HEK293 (cell line): ENCODE measurements around the gene SIX3.

Experiments
- CTCF ChIA-PET: fragments of 350-600 bp; formaldehyde crosslinking; extraction: SDS; loops from one replicate; lab custom pipeline; 2021; ENCODE audit warnings: antibody characterized with exemption; lab: Yijun Ruan, JAX
- POLR2A ChIA-PET: fragments of 300-600 bp; formaldehyde crosslinking; extraction: SDS; loops from one replicate; lab custom pipeline; 2020; ENCODE audit warnings: antibody characterized with exemption, inconsistent platforms; lab: Yijun Ruan, JAX
- H3K27ac ChIP-seq: fragments of 200-500 bp; sonication (Bioruptor generic); 2 replicates; pipeline ENCODE4 v1.5.1; 2014; ENCODE audit warnings: low read depth, low read length, control low read depth, inconsistent platforms; ENCODE audit errors: extremely low read depth
- H3K36me3 ChIP-seq, 2 experiments: fragments of 200-500 bp in 1 of 2; sonication (Bioruptor generic) in 1 of 2; 1 replicate in 1 of 2; 2 replicates in 1 of 2; pipeline ENCODE4 v1.5.1; 2014 to 2017; ENCODE audit warnings: inconsistent platforms in 2 of 2, low read length in 2 of 2; ENCODE audit not compliant: control insufficient read depth in 2 of 2, insufficient read depth in 1 of 2
- H3K4me1 ChIP-seq: fragments of 200-500 bp; sonication (Bioruptor generic); 2 replicates; pipeline ENCODE4 v1.5.1; 2014; ENCODE audit warnings: mild to moderate bottlenecking, low read length, inconsistent platforms; ENCODE audit not compliant: control insufficient read depth, insufficient read depth
- H3K4me3 ChIP-seq: 2 replicates; pipeline ENCODE4 v1.5.1; 2011; ENCODE audit warnings: low read depth, mild to moderate bottlenecking, control low read depth, low read length, moderate library complexity
- H3K9me3 ChIP-seq: fragments of 200-500 bp; sonication (Bioruptor generic); 2 replicates; pipeline ENCODE4 v1.5.1; 2014; ENCODE audit warnings: low read depth, low read length, inconsistent platforms; ENCODE audit not compliant: control insufficient read depth, insufficient read depth
- GLIS2 ChIP-seq: fragments of 450-650 bp; formaldehyde crosslinking; IDR thresholded peaks from 2 replicates; pipeline ENCODE4 v1.5.1; 2016; ENCODE audit warnings: missing biosample characterization, missing genetic modification characterization
- HOXC10 ChIP-seq: sonication (generic); formaldehyde crosslinking; IDR thresholded peaks from 2 replicates; pipeline ENCODE4 v1.8.1; 2023; ENCODE audit warnings: mild to moderate bottlenecking, missing genetic modification reagents
- KLF16 ChIP-seq: fragments of 450-650 bp; formaldehyde crosslinking; IDR thresholded peaks from 2 replicates; pipeline ENCODE4 v1.5.1; 2017; ENCODE audit warnings: missing biosample characterization, missing genetic modification characterization
- MEIS1 ChIP-seq: sonication (generic); formaldehyde crosslinking; IDR thresholded peaks from 2 replicates; pipeline ENCODE4 v1.8.1; 2022; ENCODE audit warnings: missing genetic modification reagents, mild to moderate bottlenecking, borderline replicate concordance
- OSR2 ChIP-seq: fragments of 450-650 bp; formaldehyde crosslinking; IDR thresholded peaks from 2 replicates; pipeline ENCODE4 v1.5.1; 2016; ENCODE audit warnings: missing biosample characterization, missing genetic modification characterization
- SCRT2 ChIP-seq: fragments of 450-650 bp; formaldehyde crosslinking; IDR thresholded peaks from 2 replicates; pipeline ENCODE4 v1.5.1; 2016; ENCODE audit warnings: missing biosample characterization, missing genetic modification characterization
- TCF7L2 ChIP-seq: IDR thresholded peaks from 2 replicates; pipeline ENCODE4 v1.6.1; 2011; ENCODE audit warnings: low read depth, mild to moderate bottlenecking, inconsistent platforms, low read length, moderate library complexity, borderline replicate concordance
- ZBTB11 ChIP-seq: fragments of 450-650 bp; formaldehyde crosslinking; conservative IDR thresholded peaks from 2 replicates; pipeline ENCODE4 v1.5.1; 2016; ENCODE audit warnings: low read depth, missing biosample characterization, missing genetic modification characterization
- ZBTB20 ChIP-seq: fragments of 450-650 bp; formaldehyde crosslinking; IDR thresholded peaks from 2 replicates; pipeline ENCODE4 v1.5.1; 2016; ENCODE audit warnings: missing biosample characterization, missing genetic modification characterization
- ZNF132 ChIP-seq: fragments of 450-650 bp; formaldehyde crosslinking; IDR thresholded peaks from 2 replicates; pipeline ENCODE4 v1.5.1; 2017; ENCODE audit warnings: missing biosample characterization, missing genetic modification characterization, borderline replicate concordance
- ZNF133 ChIP-seq: fragments of 450-650 bp; formaldehyde crosslinking; IDR thresholded peaks from 2 replicates; pipeline ENCODE4 v1.5.1; 2016; ENCODE audit warnings: missing biosample characterization, missing genetic modification characterization
- ZNF146 ChIP-seq: fragments of 450-650 bp; formaldehyde crosslinking; IDR thresholded peaks from 2 replicates; pipeline ENCODE4 v1.5.1; 2016; ENCODE audit warnings: missing biosample characterization, missing genetic modification characterization
- ZNF169 ChIP-seq: fragments of 450-650 bp; formaldehyde crosslinking; IDR thresholded peaks from 2 replicates; pipeline ENCODE4 v1.5.1; 2016; ENCODE audit warnings: missing biosample characterization, missing genetic modification characterization
- ZNF23 ChIP-seq: fragments of 450-650 bp; formaldehyde crosslinking; IDR thresholded peaks from 2 replicates; pipeline ENCODE4 v1.5.1; 2016; ENCODE audit warnings: missing biosample characterization, missing genetic modification characterization, borderline replicate concordance
- ZNF248 ChIP-seq: fragments of 450-650 bp; formaldehyde crosslinking; IDR thresholded peaks from 2 replicates; pipeline ENCODE4 v1.5.1; 2017; ENCODE audit warnings: missing biosample characterization, missing genetic modification characterization
- ZNF274 ChIP-seq, 2 experiments: fragments of 200-500 bp in 1 of 2; fragments of 450-650 bp in 1 of 2; sonication (Bioruptor generic) in 1 of 2; formaldehyde crosslinking in 1 of 2; IDR thresholded peaks; 2 replicates each; pipeline versions ENCODE4 v1.5.1 to v1.6.1; 2014 to 2016; ENCODE audit warnings: borderline replicate concordance in 1 of 2, inconsistent platforms in 1 of 2, low read length in 1 of 2, missing biosample characterization in 1 of 2, missing genetic modification characterization in 1 of 2
- ZNF280D ChIP-seq: fragments of 450-650 bp; formaldehyde crosslinking; IDR thresholded peaks from 2 replicates; pipeline ENCODE4 v1.5.1; 2016; ENCODE audit warnings: missing biosample characterization, missing genetic modification characterization
- ZNF324 ChIP-seq: fragments of 450-650 bp; formaldehyde crosslinking; IDR thresholded peaks from 2 replicates; pipeline ENCODE4 v1.5.1; 2016; ENCODE audit warnings: missing biosample characterization, missing genetic modification characterization
- ZNF341 ChIP-seq: fragments of 450-650 bp; formaldehyde crosslinking; IDR thresholded peaks from 2 replicates; pipeline ENCODE4; 2016; ENCODE audit warnings: low read depth, missing biosample characterization, missing genetic modification characterization
- ZNF398 ChIP-seq: fragments of 450-650 bp; formaldehyde crosslinking; IDR thresholded peaks from 2 replicates; pipeline ENCODE4 v1.5.1; 2017; ENCODE audit warnings: missing biosample characterization, missing genetic modification characterization
- ZNF529 ChIP-seq: fragments of 450-650 bp; formaldehyde crosslinking; IDR thresholded peaks from 2 replicates; pipeline ENCODE4 v1.5.1; 2017; ENCODE audit warnings: missing genetic modification characterization, missing biosample characterization; ENCODE audit not compliant: insufficient replicate concordance
- ZNF664 ChIP-seq: fragments of 450-650 bp; formaldehyde crosslinking; IDR thresholded peaks from 2 replicates; pipeline ENCODE4 v1.5.1; 2016; ENCODE audit warnings: missing biosample characterization, missing genetic modification characterization
- ZNF670 ChIP-seq: fragments of 450-650 bp; formaldehyde crosslinking; IDR thresholded peaks from 2 replicates; pipeline ENCODE4 v1.5.1; 2016; ENCODE audit warnings: missing biosample characterization, missing genetic modification characterization, low read depth
- ZNF776 ChIP-seq: fragments of 450-650 bp; formaldehyde crosslinking; IDR thresholded peaks from 2 replicates; pipeline ENCODE4 v1.5.0; 2017; ENCODE audit warnings: missing biosample characterization, missing genetic modification characterization, borderline replicate concordance

SIX3 gene

GRCh38 chr2:44934983-44935728 is 6.3 kb upstream of the SIX3 start:
- TF ChIP-seq SCRT2 (tag by site-specific recombination), result peak; percentile 78
- TF ChIP-seq ZNF398 (tag by site-specific recombination), result peak; percentile 44; the same call in 1 of the 2 replicates
- TF ChIP-seq GLIS2 (tag by site-specific recombination), result peak; percentile 42; the same call in 1 of the 2 replicates
- no peak for TF ChIP-seq ZNF280D (tag by site-specific recombination)
- TF ChIP-seq ZNF341 (tag by site-specific recombination), result peak; percentile 74
- TF ChIP-seq, all 188 proteins: peak for 4
- no peaks in the 10 kb centered on the region for H3K36me3 ChIP-seq
- H3K4me1 ChIP-seq, result no peaks in the 10 kb centered on the region
- ChIA-PET CTCF (interaction anchor here (0.7 kb wide), 1 partner anchor 58 kb away, joined by 3 read pairs; no protein-coding TSS in a partner anchor), POLR2A (no interaction called here)
- no peaks in the 10 kb centered on the region for H3K9me3 ChIP-seq
- H3K27ac ChIP-seq, result peak overlapping the region; percentile 41; the same call in 1 of the 2 replicates
- H3K4me3 ChIP-seq, result peak overlapping the region; percentile 39

GRCh38 chr2:44935729-44936098 is 5.8 kb upstream of the SIX3 start:
- no peaks in the 10 kb centered on the region for H3K36me3 ChIP-seq
- CTCF ChIA-PET, result interaction anchor here (0.7 kb wide), 1 partner anchor 58 kb away, joined by 3 read pairs; no protein-coding TSS in a partner anchor
- no peak for TF ChIP-seq ZNF146
- TF ChIP-seq ZNF132 (tag by site-specific recombination), result no peak
- no peak for TF ChIP-seq ZBTB20
- no peak for TF ChIP-seq GLIS2 (tag by site-specific recombination)
- no peak for TF ChIP-seq ZNF776 (tag by site-specific recombination)
- TF ChIP-seq ZNF23, result no peak
- no peak for TF ChIP-seq ZNF248 (tag by site-specific recombination)
- TF ChIP-seq TCF7L2, result no peak
- TF ChIP-seq ZNF169, result no peak
- TF ChIP-seq ZNF133 (tag by site-specific recombination), result no peak
- no peak for TF ChIP-seq ZNF274 (IDR thresholded peaks at IDR 0.05; ENCODE audit: low read length)
- TF ChIP-seq ZNF274 (tag by site-specific recombination; IDR thresholded peaks at IDR 0.05; ENCODE audit: borderline replicate concordance), result no peak
- no peak for TF ChIP-seq ZBTB11
- no peak for TF ChIP-seq ZNF670
- TF ChIP-seq ZNF324 (tag by site-specific recombination), result no peak
- no peak for TF ChIP-seq KLF16 (tag by site-specific recombination)
- TF ChIP-seq ZNF529 (tag by site-specific recombination), result no peak
- TF ChIP-seq HOXC10 (CRISPR knock-in tag), result no peak
- no peak for TF ChIP-seq ZNF664 (tag by site-specific recombination)
- no peak for TF ChIP-seq MEIS1 (CRISPR knock-in tag)
- no peak for TF ChIP-seq OSR2 (tag by site-specific recombination)
- H3K27ac ChIP-seq, result no peak overlapping the region
- H3K4me1 ChIP-seq, result no peaks in the 10 kb centered on the region
- no peaks in the 10 kb centered on the region for H3K9me3 ChIP-seq
- POLR2A ChIA-PET, result no interaction called here
- H3K4me3 ChIP-seq, result no peak overlapping the region
